GM12891 (cell line): Measurements from ENCODE around the gene GCSH. TPM values are rescaled to one million over a fixed set of nuclear protein-coding genes. Genes with fewer than 3 reads are reported as not detected.
A peak's percentile ranks its signal among the peaks of the same experiment; 100 is the strongest.

Source experiments
- DNase-seq: peaks from one replicate; pipeline ENCODE4 v3.0.0; 2011; ENCODE audit warnings: low spot score; ENCODE audit not compliant: insufficient read length
- FAIRE-seq: peaks from 2 replicates; lab custom pipeline; 2011; peaks lifted over from hg19 to GRCh38; lab: Jason Lieb, UNC
- PAX5 ChIP-seq: IDR thresholded peaks from 2 replicates; pipeline ENCODE4 v1.6.1; 2011; ENCODE audit warnings: low read length, moderate library complexity, mild to moderate bottlenecking; ENCODE audit not compliant: insufficient read depth, severe bottlenecking
- POLR2A ChIP-seq: IDR thresholded peaks from 2 replicates; pipeline ENCODE4 v1.6.1; 2011; ENCODE audit warnings: low read depth, low read length, control low read depth
- POLR2AphosphoS5 ChIP-seq: IDR thresholded peaks from 2 replicates; pipeline ENCODE4 v1.6.1; 2011; ENCODE audit warnings: low read depth, low read length, control low read depth
- POU2F2 ChIP-seq: IDR thresholded peaks from 2 replicates; pipeline ENCODE4 v1.6.1; 2011; ENCODE audit warnings: low read depth, mild to moderate bottlenecking, control low read depth, low read length, moderate library complexity
- SPI1 ChIP-seq: IDR thresholded peaks from 2 replicates; pipeline ENCODE4 v1.6.1; 2011; ENCODE audit warnings: low read depth, low read length, control low read depth
- TAF1 ChIP-seq: IDR thresholded peaks from 2 replicates; pipeline ENCODE4 v1.6.1; 2011; ENCODE audit warnings: low read depth, low read length, control low read depth
- polyA plus RNA-seq: library from polyadenylated mRNA; unstranded; fragments of >200 nt; gene quantifications from one replicate; pipeline ENCODE4 v1.2.1, GENCODE V29; 2012; ENCODE audit warnings: low read depth, missing spikeins, inconsistent platforms; ENCODE audit not compliant: missing spikeins

Gene GCSH
- 15.0 TPM for polyA plus RNA-seq

GRCh38 chr16:81095953-81096714, at the start of gene GCSH:
GCSH (minus strand) TSS chr16:81096395; CDS start chr16:81096278, 117 bp downstream.
- TF ChIP-seq POLR2AphosphoS5 (no peak), POLR2A (no peak), TAF1 (no peak), POU2F2 (no peak), PAX5 (no peak), SPI1 (no peak)
- FAIRE-seq (peak; percentile 98), DNase-seq (peak; percentile 89)

GRCh38 chr16:81143921-81144471, 47.8 kb upstream of the GCSH start:
- FAIRE-seq = no peak
- no peak for TF ChIP-seq POLR2A
- no peak for TF ChIP-seq PAX5
- TF ChIP-seq SPI1 = no peak
- TF ChIP-seq POU2F2 = no peak
- TF ChIP-seq POLR2AphosphoS5 = no peak
- TF ChIP-seq TAF1 = no peak
- DNase-seq = no peak

- DNase-seq (no peak), FAIRE-seq (no peak)
- TF ChIP-seq POU2F2 (no peak), SPI1 (no peak), POLR2A (no peak), PAX5 (no peak), TAF1 (no peak), POLR2AphosphoS5 (no peak)
Measured at GRCh38 chr16:81142864-81143263, 46.7 kb upstream of the GCSH start.

- FAIRE-seq = no peak
- TF ChIP-seq PAX5 = no peak
- TF ChIP-seq SPI1 = no peak
- no peak for TF ChIP-seq POU2F2
- no peak for TF ChIP-seq TAF1
- TF ChIP-seq POLR2A = no peak
- TF ChIP-seq POLR2AphosphoS5 = no peak
- DNase-seq = no peak
Measured at GRCh38 chr16:81140930-81141780, 45.0 kb upstream of the GCSH start.

GRCh38 chr16:81138831-81139557, 42.8 kb upstream of the GCSH start:
- no peak for FAIRE-seq
- no peak for TF ChIP-seq SPI1
- no peak for TF ChIP-seq PAX5
- TF ChIP-seq POU2F2 = no peak
- no peak for TF ChIP-seq TAF1
- TF ChIP-seq POLR2A = no peak
- no peak for TF ChIP-seq POLR2AphosphoS5
- DNase-seq = no peak

- FAIRE-seq (no peak), DNase-seq (no peak)
- TF ChIP-seq POLR2A (no peak), POU2F2 (no peak), SPI1 (no peak), PAX5 (no peak), POLR2AphosphoS5 (no peak), TAF1 (no peak)
Measured at GRCh38 chr16:81137754-81138153, 41.6 kb upstream of the GCSH start.

GRCh38 chr16:81136390-81137335, 40.5 kb upstream of the GCSH start:
- FAIRE-seq (no peak), DNase-seq (no peak)
- no peak for TF ChIP-seq POLR2AphosphoS5
- TF ChIP-seq POU2F2 = no peak
- no peak for TF ChIP-seq SPI1
- no peak for TF ChIP-seq POLR2A
- TF ChIP-seq TAF1 = no peak
- no peak for TF ChIP-seq PAX5

GRCh38 chr16:81130126-81130525, 33.9 kb upstream of the GCSH start:
- DNase-seq = no peak
- FAIRE-seq = no peak
- no peak for TF ChIP-seq SPI1
- no peak for TF ChIP-seq POLR2A
- TF ChIP-seq PAX5 = no peak
- no peak for TF ChIP-seq TAF1
- TF ChIP-seq POLR2AphosphoS5 = no peak
- TF ChIP-seq POU2F2 = no peak
